ENCODE results near the gene PKN2.
A peak's percentile ranks its signal among the peaks of the same experiment; 100 is the strongest.

PKN2 gene

DNA sequence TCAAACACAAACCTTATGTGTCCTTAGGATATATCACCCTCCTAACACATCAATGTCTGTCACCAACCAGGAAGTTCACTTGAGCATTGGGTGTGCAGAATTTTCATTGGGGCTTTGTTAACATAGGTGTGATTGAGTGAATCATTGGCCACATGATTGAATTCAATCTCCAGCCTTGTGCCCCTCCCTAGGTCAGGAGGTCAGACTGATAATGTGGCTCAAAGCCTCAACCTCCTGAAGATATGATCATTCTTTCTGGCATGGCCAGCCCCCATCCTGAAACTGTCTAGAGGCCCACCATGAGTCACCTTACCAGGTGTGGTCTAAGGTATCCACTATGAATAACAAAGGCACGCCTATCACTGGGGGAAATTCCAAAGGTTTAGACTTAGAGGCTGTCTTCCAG lies 90.1 kb downstream of the PKN2 start:
- TF ChIP-seq, protein P1, sequence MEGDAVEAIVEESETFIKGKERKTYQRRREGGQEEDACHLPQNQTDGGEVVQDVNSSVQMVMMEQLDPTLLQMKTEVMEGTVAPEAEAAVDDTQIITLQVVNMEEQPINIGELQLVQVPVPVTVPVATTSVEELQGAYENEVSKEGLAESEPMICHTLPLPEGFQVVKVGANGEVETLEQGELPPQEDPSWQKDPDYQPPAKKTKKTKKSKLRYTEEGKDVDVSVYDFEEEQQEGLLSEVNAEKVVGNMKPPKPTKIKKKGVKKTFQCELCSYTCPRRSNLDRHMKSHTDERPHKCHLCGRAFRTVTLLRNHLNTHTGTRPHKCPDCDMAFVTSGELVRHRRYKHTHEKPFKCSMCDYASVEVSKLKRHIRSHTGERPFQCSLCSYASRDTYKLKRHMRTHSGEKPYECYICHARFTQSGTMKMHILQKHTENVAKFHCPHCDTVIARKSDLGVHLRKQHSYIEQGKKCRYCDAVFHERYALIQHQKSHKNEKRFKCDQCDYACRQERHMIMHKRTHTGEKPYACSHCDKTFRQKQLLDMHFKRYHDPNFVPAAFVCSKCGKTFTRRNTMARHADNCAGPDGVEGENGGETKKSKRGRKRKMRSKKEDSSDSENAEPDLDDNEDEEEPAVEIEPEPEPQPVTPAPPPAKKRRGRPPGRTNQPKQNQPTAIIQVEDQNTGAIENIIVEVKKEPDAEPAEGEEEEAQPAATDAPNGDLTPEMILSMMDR (conservative IDR thresholded peaks at IDR 0.05), result no peak
- H3K27ac ChIP-seq, result no peak overlapping the region

DNA sequence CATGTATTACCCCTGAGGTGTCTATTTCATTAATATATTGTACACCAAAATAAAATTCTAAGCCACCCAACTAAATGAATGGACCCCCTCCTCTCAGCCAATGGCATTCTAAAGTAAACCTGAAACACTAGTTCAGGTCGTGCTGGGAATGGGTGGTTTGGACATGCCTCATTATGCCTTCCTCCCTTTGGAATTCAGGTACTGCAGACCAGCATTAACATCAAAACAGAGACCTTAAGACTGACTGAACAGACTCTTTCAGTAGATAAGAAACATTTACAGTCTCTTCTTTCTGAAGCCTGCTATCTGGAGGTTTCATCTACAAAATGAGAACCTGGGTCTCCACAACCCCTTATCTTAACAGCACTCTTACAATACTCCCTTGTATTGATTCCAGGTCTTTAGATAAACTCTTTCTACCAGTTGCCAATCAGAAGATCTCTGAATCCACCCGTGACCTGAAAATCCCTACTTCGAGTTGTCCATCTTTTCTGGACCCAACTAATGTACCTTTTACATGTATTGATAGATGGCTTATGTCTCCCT lies 93.6 kb downstream of the PKN2 start:
- H3K27ac ChIP-seq, result no peak overlapping the region

DNA sequence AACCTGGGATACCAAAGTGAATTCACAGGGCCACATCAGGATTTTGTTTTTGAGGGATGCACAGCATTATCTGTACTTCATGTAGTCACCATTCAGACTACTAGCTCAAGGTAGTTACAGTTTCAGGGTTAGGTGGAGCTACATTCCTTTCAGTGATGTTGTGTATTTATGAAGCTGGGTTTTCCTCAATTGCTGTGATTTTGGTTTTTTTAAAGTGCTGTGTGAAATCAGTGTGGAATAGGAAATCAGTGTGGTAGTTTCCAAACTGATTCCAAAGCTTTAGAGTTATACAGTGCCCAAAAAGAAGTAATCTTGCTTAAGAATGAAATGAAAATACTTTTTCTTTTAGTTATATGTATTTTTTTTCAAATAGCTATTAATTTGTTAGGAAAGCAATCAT lies 95.8 kb downstream of the PKN2 start:
- TF ChIP-seq, protein P1 (conservative IDR thresholded peaks at IDR 0.05), result no peak
- H3K27ac ChIP-seq, result no peak overlapping the region

More for the DNA sequence above, 93.6 kb downstream of the PKN2 start:
- TF ChIP-seq, protein P1 (conservative IDR thresholded peaks at IDR 0.05), result no peak

DNA sequence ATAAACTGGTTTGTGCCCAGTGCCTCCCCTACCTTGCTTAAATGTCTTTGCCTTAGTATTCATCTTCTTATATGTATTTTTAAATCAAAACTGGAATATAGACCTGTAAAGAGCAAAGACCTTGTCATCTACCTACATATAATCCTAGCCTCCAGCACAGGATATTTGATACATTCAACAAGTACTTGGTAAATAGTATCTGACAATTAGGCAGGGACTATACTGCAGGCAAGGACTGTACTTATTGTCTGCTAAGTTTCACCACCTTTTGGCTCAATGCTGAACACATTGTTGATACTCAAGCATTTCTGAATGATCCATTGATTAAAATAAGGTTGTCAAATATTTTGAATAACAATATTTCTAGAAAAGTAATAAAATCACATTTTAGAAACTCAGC lies 96.4 kb downstream of the PKN2 start:
- H3K27ac ChIP-seq, result no peak overlapping the region

DNA sequence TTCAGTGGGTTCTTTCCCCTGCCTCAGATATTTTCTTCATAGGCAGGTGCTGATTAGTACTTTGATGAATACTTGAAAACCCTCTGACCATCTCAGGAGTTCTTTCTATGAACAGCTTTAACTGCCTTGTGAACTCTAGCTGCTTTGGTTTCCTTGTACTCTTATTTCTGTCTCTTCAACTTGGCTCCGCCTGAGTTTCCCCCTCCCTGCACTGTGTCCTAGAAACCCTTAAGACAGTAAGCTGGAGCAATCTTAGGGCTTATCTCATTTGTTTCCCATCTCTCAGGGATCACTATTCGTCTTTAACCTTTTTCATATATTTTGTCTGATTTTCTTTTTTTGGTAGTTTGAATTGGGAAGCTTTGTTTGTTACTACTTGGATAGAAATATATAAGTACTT lies 99.1 kb downstream of the PKN2 start:
- no peak overlapping the region for H3K27ac ChIP-seq

More for the DNA sequence above, 96.4 kb downstream of the PKN2 start:
- TF ChIP-seq, protein P1 (conservative IDR thresholded peaks at IDR 0.05), result no peak

DNA sequence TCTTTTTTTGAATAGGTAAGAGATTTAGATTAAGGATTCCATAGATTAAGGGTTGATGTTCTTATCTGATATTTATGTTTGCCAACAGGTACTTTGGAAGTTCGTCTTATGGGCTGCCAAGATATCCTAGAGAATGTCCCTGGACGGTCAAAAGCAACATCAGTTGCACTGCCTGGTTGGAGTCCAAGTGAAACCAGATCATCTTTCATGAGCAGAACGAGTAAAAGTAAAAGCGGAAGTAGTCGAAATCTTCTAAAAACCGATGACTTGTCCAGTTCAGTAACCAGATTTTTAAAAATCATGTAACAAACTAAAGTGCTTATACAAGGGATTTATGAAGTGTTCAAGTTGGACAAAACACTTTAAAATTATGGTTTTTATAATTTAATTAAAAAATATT lies 100.5 kb downstream of the PKN2 start:
- no peak overlapping the region for H3K27ac ChIP-seq

More for the DNA sequence above, 99.1 kb downstream of the PKN2 start:
- TF ChIP-seq, protein P1 (conservative IDR thresholded peaks at IDR 0.05), result no peak

DNA sequence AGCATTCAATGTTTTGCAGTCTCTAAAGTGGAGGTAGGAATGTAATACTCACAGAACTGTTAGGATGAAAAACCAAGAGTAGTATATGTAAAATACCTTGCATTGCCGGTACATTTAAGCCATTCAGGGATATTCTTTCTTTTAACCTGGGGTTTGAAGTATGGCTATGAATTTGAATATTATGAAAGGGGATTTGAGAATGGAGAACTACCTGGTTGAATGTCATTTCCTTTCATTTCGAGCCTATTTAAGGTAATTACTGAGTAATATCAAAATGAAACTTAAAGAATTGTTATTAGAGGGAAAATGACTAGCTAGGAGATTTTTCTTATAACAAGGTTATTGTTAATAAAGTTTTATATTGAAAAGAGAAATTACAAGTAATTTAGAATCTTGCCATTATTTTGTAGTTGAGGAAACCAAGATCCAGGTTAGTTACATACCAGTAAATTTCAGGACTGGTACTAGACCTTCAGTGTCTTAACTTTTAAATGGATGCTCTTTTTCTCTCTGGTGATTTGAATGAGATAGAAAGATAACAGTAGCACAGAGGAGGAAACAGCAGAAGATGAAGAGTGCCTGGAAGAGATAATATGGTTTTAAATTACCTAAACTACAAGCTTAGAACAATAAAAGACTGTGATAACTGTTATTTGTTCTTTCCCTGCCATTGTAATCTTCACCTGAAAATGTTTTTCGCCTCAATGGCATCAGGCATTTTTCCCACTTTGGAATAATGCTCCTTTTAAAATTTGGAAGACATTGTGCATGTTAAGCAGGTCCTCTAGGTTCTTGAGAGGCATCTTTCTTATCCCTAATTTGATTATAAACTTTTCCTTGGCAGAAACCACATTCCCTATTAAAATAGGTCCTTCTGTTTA lies 103.2 kb downstream of the PKN2 start:
- TF ChIP-seq, protein P1 (conservative IDR thresholded peaks at IDR 0.05), result no peak
- H3K27ac ChIP-seq, result peak overlapping the region; percentile 15

More for the DNA sequence above, 100.5 kb downstream of the PKN2 start:
- TF ChIP-seq, protein P1 (conservative IDR thresholded peaks at IDR 0.05), result no peak
